NT2/D1 (cell line): ENCODE data around the gene UNG.

ENCODE experiments used
- YY1 ChIP-seq: IDR thresholded peaks from 2 replicates; pipeline ENCODE4 v1.6.1; 2011; ENCODE audit not compliant: insufficient read length, insufficient read depth
- ZNF274 ChIP-seq: IDR thresholded peaks from 2 replicates; pipeline ENCODE4 v1.6.1; 2011; ENCODE audit warnings: mild to moderate bottlenecking, low read depth, low read length

- no peak for TF ChIP-seq ZNF274
- no peak for TF ChIP-seq YY1
Measured at GRCh38 chr12:109064143-109064542, 33.3 kb upstream of the UNG start.
